Natural killer cell (primary cell): ENCODE results near the gene FBN1. TPM values are rescaled to one million over a fixed set of nuclear protein-coding genes. Genes with fewer than 3 reads are reported as not detected.

Source experiments
- ATAC-seq, 3 donors: fragments of 150-1000 bp in 2 of 3; fragments of 200-7000 bp in 1 of 3; cut with Tn5 transposase; 1 replicate in 1 of 3; 2 replicates in 2 of 3; pipeline ENCODE4 v1.10.0; 2021; ENCODE audit warnings: mild to moderate bottlenecking in 2 of 3, moderate library complexity in 2 of 3
- DNase-seq, 2 donors: peaks; one replicate each; pipeline versions ENCODE4 v3.0.0 to v3.0.0-alpha.2; 2013 to 2021; ENCODE audit warnings: mixed read lengths in 1 of 2
- H3K27ac ChIP-seq: one replicate; pipeline ENCODE4 v1.5.1; 2013; ENCODE audit warnings: mild to moderate bottlenecking, low read length
- H3K27me3 ChIP-seq: one replicate; pipeline ENCODE4 v1.6.1; 2013; ENCODE audit warnings: low read length; ENCODE audit not compliant: control insufficient read depth, insufficient read depth
- H3K36me3 ChIP-seq: one replicate; pipeline ENCODE4 v1.6.1; 2013; ENCODE audit warnings: low read length; ENCODE audit not compliant: control insufficient read depth, insufficient read depth
- H3K4me1 ChIP-seq: one replicate; pipeline ENCODE4 v1.6.1; 2013; ENCODE audit warnings: low read length; ENCODE audit not compliant: control insufficient read depth, insufficient read depth
- H3K4me3 ChIP-seq: one replicate; pipeline ENCODE4 v1.5.1; 2013; ENCODE audit warnings: low read length
- H3K9me3 ChIP-seq: one replicate; pipeline ENCODE4 v1.6.1; 2013; ENCODE audit warnings: low read length; ENCODE audit not compliant: control insufficient read depth, insufficient read depth
- H3K27ac Mint-ChIP-seq, 2 donors: one replicate each; pipeline ENCODE4 v1.8.0; 2022; ENCODE audit warnings: mild to moderate bottlenecking in 2 of 2, mixed read lengths in 2 of 2, moderate library complexity in 1 of 2
- H3K27me3 Mint-ChIP-seq, 2 donors: one replicate each; pipeline ENCODE4 v1.8.0; 2022; ENCODE audit warnings: low read depth in 2 of 2, mixed read lengths in 2 of 2
- H3K36me3 Mint-ChIP-seq: one replicate; pipeline ENCODE4 v1.8.0; 2022; ENCODE audit warnings: mixed read lengths
- H3K4me1 Mint-ChIP-seq, 2 donors: one replicate each; pipeline ENCODE4 v1.8.0; 2022; ENCODE audit warnings: mixed read lengths in 2 of 2
- H3K4me3 Mint-ChIP-seq: one replicate; pipeline ENCODE4 v1.8.0; 2022; ENCODE audit warnings: mild to moderate bottlenecking, moderate library complexity, mixed read lengths
- H3K9me3 Mint-ChIP-seq, 2 donors: one replicate each; pipeline ENCODE4 v1.8.0; 2022; ENCODE audit warnings: mixed read lengths in 2 of 2
- CTCF ChIP-seq: fragments of 200-600 bp; IDR thresholded peaks from one replicate; pipeline ENCODE4 v1.8.0; 2022; ENCODE audit warnings: antibody characterized with exemption
- WGBS: methylation state at CpG from one replicate; pipeline ENCODE4 v1.1.7; 2013; ENCODE audit warnings: missing lambda C conversion rate; ENCODE audit not compliant: insufficient coverage; 5-methylcytosine and 5-hydroxymethylcytosine counted together
- intact Hi-C: fragments of 100-400 bp; cut with micrococcal nuclease; formaldehyde crosslinking; loops from one replicate; pipeline ENCODE4 v1.14.2; 2022
- total RNA-seq, 4 donors: library from RNA; stranded (reverse); fragments of 120-200 nt in 1 of 4; gene quantifications; one replicate each; pipeline versions ENCODE4 v1.2.3 to v1.2.4, GENCODE V29; 2013 to 2022

Gene FBN1
- total RNA-seq, 3 donors from 2014 or later (not counting 1 experiment from before 2014, with no cell fraction given), result 0.33 to 0.54 (median 0.33) TPM

- no peaks in the 10 kb centered on the region for H3K4me1 ChIP-seq
- H3K9me3 ChIP-seq, result no peaks in the 10 kb centered on the region
- H3K4me3 ChIP-seq, result no peak overlapping the region
- H3K27me3 ChIP-seq, result no peaks in the 10 kb centered on the region
- ATAC-seq (no peak), DNase-seq (no peak)
- intact Hi-C loops, result no loop called here
- H3K36me3 ChIP-seq, result no peaks in the 10 kb centered on the region
- no peak for TF ChIP-seq CTCF
- no peaks in the 10 kb centered on the region for H3K36me3 Mint-ChIP-seq
- H3K4me3 Mint-ChIP-seq, result no peak overlapping the region
- H3K9me3 Mint-ChIP-seq, result peaks cover 0 to 2% of the 10 kb centered on the region in 2 donors
- WGBS, result 91% methylated on average over 4 of the region's 4 CpGs
- no peaks in the 10 kb centered on the region for H3K4me1 Mint-ChIP-seq
- H3K27ac ChIP-seq, result no peak overlapping the region
- no peak overlapping the region for H3K27ac Mint-ChIP-seq
- H3K27me3 Mint-ChIP-seq, result peaks cover 4 to 24% of the 10 kb centered on the region in 2 donors
Observed at GRCh38 chr15:48675436-48675835, 29.9 kb upstream of the FBN1 start.

- no peak overlapping the region for H3K27ac ChIP-seq
- Mint-ChIP-seq H3K4me3 (no peak overlapping the region), H3K27me3 (peaks cover 4 to 29% of the 10 kb centered on the region in 2 donors), H3K36me3 (no peaks in the 10 kb centered on the region), H3K27ac (no peak overlapping the region), H3K9me3 (peaks cover 0 to 2% of the 10 kb centered on the region in 2 donors), H3K4me1 (no peaks in the 10 kb centered on the region)
- DNase-seq (no peak), ATAC-seq (no peak)
- no peaks in the 10 kb centered on the region for H3K9me3 ChIP-seq
- TF ChIP-seq CTCF, result no peak
- no peaks in the 10 kb centered on the region for H3K36me3 ChIP-seq
- no peaks in the 10 kb centered on the region for H3K27me3 ChIP-seq
- WGBS, result 62% methylated on average over 3 of the region's 3 CpGs
- intact Hi-C loops, result no loop called here
- no peak overlapping the region for H3K4me3 ChIP-seq
- no peaks in the 10 kb centered on the region for H3K4me1 ChIP-seq
Observed at GRCh38 chr15:48674876-48675275, 29.4 kb upstream of the FBN1 start.

GRCh38 chr15:48672206-48672605 is 26.7 kb upstream of the FBN1 start:
- Mint-ChIP-seq H3K27me3 (peaks cover 4 to 29% of the 10 kb centered on the region in 2 donors), H3K36me3 (no peaks in the 10 kb centered on the region), H3K27ac (no peak overlapping the region), H3K9me3 (peaks cover 0 to 2% of the 10 kb centered on the region in 2 donors), H3K4me3 (no peak overlapping the region), H3K4me1 (no peaks in the 10 kb centered on the region)
- no peak for ATAC-seq
- Histone ChIP-seq H3K36me3 (no peaks in the 10 kb centered on the region), H3K4me1 (no peaks in the 10 kb centered on the region), H3K4me3 (no peak overlapping the region), H3K27me3 (no peaks in the 10 kb centered on the region), H3K9me3 (no peaks in the 10 kb centered on the region), H3K27ac (no peak overlapping the region)
- 91% methylated on average over 6 of the region's 6 CpGs for WGBS
- intact Hi-C loops, result no loop called here
- no peak for DNase-seq
- no peak for TF ChIP-seq CTCF
